HuH-7.5 (cell line): ENCODE data around the gene KRTAP12-1.
"Not testable (repeated sequence)": the region's sequence is repeated elsewhere in the genome, so short reads cannot be mapped to it uniquely, and the experiment has no call there.

Experiments used
- DNase-seq: peaks from one replicate; pipeline ENCODE4 v3.0.0; 2011; ENCODE audit warnings: low spot score

KRTAP12-1 gene

GRCh38 chr21:44644878-44645277, 37.1 kb downstream of the KRTAP12-1 start:
- no peak for DNase-seq

- DNase-seq = no peak
Measured at GRCh38 chr21:44643741-44644310, 38.1 kb downstream of the KRTAP12-1 start.

GRCh38 chr21:44640761-44641160, 41.2 kb downstream of the KRTAP12-1 start:
- DNase-seq = no peak

DNA sequence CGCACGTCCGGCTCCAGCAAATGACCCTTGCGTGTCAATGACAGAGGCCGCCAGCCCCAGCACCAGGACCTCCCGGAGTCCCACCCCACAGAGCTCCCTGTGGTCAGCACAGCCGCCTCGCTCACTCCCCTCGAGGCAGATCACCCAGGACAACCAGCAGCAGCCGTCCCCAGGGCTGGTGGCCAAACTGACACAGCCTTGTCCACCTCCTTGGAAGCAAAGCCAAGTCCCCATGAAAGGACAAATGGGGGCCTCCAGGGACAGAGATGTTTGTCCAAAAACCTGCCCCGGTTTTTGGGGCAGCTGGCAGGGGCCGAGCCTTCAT, 42.7 kb downstream of the KRTAP12-1 start:
- DNase-seq = no peak

DNA sequence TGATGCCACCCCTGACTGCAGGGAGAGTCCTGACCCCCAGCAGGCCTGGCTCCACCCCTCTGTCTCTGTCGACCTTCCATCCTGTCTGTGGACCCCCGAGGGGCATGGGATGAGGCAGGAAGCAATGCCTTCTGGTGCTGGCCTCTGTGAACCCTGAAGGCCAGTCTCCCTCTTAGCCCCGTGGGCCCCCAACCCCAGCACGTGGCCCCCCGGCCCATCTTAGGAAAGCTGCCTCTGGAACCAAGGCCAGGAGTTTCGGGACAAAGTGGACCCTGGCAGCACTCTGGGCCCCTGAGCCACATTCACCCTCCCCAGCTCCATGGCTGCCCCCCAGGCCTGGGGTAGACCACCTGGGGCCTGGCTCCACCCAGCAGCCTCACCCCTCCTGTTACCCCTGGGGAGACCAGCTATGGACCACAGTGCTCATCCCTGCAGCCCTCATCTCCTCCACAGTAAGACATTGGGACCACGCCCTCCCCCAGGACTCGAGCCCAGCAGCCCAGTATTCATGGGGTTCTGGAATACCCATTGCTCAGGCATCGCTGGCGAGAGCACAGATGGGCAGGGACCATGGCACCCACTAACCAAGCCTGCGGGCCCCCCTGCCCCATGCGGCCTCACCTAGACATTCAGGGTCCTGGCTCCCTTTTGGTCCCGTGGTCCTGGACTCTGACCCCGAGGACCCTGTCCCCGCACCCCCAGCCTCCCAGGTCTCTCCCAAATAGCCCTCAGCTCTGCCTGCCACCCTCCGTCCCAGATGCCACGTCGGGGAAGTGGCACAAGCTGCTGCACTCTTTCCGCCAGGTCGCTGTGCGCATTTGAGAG, 43.2 kb downstream of the KRTAP12-1 start:
- not testable (repeated sequence) for DNase-seq

GRCh38 chr21:44637851-44638348, 44.1 kb downstream of the KRTAP12-1 start:
- DNase-seq = not testable (repeated sequence)

GRCh38 chr21:44637018-44637850, 44.7 kb downstream of the KRTAP12-1 start, which contains the start of gene KRTAP10-10:
KRTAP10-10 (plus strand) TSS chr21:44637356; CDS start chr21:44637418, 62 bp downstream.
- no peak for DNase-seq

DNA sequence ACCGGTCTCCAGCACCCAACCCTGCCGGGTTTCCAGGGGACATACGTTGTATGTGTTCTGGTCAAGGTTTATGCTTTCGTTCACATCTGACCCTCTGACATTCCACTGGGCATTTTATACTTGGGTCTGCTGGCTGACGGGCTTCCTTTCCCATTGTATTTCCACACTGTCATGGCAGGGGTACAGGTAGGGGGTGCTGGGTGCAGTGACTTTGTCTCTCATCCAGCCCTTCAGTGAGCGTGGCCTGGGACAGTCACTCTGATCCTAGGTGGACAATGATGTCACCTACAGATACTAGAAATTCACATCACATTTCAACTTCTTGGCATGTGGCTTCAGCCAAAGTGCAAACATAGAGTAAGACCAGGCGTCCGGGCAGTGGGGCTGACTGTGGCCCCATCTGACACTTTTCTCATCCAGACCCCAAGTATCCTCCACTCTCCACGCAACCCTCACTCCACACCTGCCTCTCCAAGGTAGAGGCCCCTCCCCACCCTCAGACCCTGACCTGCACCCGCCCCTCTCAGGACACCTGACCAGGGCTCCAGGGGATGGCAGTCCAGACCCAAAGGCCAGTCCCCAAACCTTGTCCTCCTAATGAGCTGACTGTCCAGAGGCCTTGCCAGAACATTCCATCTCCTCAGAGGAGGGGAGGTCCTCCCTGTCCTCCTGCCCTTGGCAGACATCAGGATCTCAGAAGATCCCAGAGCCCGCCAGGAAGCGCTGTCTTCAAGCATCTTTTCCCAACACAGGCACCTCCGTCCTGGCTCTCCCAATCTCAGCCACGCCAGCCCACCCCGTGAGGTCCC, 45.5 kb downstream of the KRTAP12-1 start:
- DNase-seq = no peak

- DNase-seq = no peak
Measured at GRCh38 chr21:44632067-44632466, 49.9 kb downstream of the KRTAP12-1 start.
